AG10803 (cell line): ENCODE results near the gene RIMS4.

ENCODE experiments used
- DNase-seq: peaks from one replicate; pipeline ENCODE4 v3.0.0; 2010; ENCODE audit warnings: low read depth
- H3K4me3 ChIP-seq: 2 replicates; pipeline ENCODE4 v1.5.1; 2011; ENCODE audit warnings: mild to moderate bottlenecking, low read length, control low read depth
- TF ChIP-seq, protein P1 (sequence below): conservative IDR thresholded peaks from 2 replicates; pipeline ENCODE4 v1.5.1; 2011; ENCODE audit warnings: mild to moderate bottlenecking, low read length, control low read depth, inconsistent platforms

RIMS4 gene

DNA sequence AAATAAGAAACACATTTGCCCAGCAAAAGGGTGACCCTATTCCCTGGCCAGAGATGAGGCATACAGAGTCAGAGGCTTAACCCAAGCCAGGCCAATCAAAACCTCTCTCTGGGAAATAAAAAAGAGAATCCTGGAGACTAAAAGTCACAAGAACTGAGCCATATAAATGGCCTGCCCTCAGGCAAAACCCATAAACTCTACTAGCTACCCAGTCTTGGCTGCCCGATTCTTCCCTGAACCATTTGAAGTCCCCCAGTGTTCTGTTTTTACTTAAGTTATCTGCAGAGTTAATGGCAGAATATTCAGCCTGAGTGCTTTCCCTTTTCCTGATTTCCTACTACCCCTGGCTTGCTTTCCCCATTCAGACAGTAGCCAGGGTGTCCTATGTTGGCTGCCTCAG lies 50.8 kb downstream of the RIMS4 start:
- no peak overlapping the region for H3K4me3 ChIP-seq
- TF ChIP-seq, protein P1, sequence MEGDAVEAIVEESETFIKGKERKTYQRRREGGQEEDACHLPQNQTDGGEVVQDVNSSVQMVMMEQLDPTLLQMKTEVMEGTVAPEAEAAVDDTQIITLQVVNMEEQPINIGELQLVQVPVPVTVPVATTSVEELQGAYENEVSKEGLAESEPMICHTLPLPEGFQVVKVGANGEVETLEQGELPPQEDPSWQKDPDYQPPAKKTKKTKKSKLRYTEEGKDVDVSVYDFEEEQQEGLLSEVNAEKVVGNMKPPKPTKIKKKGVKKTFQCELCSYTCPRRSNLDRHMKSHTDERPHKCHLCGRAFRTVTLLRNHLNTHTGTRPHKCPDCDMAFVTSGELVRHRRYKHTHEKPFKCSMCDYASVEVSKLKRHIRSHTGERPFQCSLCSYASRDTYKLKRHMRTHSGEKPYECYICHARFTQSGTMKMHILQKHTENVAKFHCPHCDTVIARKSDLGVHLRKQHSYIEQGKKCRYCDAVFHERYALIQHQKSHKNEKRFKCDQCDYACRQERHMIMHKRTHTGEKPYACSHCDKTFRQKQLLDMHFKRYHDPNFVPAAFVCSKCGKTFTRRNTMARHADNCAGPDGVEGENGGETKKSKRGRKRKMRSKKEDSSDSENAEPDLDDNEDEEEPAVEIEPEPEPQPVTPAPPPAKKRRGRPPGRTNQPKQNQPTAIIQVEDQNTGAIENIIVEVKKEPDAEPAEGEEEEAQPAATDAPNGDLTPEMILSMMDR, result no peak

DNA sequence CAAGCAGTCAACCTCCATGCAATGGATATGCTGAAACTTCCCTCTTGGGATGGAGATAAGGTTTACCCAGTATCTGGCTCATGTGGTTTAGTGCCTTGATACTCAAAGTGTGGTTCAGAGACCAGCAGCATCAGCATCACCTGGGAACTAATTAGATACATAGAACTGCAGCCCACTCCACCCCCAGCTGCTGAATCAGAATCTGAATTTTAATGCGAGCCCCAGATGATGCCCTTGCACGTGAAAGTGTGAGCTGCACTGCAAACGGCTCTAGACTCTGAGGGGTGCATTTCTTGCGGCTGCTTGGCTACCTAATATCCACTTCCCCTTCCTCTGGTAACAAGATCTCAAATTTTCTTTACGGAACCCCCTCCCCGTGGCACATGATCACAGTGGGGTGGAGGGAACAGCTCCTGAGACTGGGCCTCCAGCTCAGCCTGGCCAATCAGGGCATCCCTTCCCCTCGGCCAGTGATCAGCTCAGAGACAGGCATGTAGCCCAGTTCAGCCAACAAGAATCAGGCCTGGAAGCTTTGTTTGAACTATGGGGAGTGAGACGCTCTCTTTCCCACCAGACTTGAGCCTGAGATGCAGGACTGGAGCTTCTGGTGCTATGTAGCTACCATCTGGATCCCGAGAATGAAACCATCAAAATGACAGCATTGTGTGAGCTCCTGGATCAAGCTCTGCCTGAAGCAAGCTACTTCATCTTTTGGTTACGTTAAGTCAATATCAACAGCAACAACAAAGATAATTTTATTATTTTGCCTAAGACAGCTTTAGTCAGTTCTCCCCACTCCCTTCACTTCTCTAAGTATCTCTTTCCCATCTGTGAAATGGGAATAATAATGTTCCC lies 51.9 kb downstream of the RIMS4 start:
- TF ChIP-seq, protein P1, result no peak
- no peak overlapping the region for H3K4me3 ChIP-seq
- no peak for DNase-seq

More for the DNA sequence above, 50.8 kb downstream of the RIMS4 start:
- DNase-seq, result no peak

DNA sequence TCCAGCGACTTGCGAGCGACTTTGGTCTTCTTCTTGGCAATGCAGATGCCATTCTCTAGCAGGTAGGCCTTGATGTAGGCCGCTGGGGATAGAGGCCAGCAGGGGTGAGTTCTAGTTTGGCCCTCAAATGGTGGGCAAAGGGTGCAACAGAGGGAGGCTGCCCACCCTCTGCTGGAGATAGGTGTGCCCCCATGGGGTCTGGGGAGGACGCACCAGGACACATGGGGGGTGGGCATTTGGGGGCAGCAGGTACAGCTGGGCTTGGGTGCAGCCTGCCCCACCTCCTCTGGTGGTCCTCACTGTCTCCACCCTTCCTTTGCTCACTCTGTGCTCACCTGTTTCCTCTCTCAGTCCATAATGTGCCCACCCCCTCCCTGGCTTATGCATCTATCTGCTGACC lies 53.4 kb downstream of the RIMS4 start:
- H3K4me3 ChIP-seq, result no peak overlapping the region
- no peak for DNase-seq
- TF ChIP-seq, protein P1, result no peak

DNA sequence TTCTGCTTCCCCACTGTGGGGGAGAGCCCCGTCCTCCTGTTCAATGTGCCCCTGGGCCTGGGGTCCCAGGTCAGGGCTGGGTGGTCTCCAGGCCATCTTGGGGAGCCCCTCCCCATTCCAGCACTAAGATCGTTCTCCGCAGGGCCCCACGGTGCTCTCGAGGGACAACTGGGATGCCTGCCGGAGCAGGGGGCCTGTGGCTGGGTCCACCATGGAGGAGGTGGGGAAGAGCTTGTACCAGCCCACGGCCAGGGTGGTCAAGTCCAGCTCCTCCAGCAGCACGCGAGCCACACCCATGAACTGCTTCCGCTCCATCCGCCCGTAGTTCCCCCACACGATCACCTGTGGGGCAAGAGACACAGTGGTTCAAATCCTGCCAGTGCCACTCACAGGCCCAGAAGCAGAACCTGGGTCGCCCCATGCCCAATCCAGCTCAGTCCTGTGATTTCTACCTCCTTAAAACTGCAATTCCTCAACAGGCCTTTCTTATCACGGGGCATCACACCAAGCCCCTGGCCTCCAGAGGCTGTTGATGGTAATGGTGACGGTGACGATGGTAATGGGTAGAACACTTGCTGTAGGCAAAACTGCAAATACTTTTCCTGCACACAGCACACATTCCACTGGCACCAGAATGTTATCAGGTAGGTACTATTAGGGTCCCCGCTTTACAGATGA lies 54.2 kb downstream of the RIMS4 start:
- no peak overlapping the region for H3K4me3 ChIP-seq
- TF ChIP-seq, protein P1, result no peak
- no peak for DNase-seq

DNA sequence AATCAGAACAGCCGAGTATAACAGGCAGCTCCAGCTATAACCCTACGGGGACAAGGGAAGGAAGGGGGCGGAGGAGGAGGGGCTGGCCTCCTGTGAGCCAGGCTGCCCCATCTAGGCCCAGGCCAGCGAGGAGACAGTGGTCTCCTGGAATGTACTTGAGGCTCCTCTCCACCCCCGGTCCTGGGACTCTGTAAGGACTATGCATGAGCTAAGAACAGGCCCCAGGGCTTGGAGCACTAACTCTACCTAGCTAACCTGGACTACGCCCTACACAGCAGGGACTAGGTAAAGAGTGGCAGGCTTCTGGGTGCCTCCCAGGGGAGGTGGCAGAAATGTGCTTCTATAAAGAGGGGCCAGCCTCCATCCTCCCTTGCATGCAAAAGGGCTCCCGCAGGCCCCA lies 55.8 kb downstream of the RIMS4 start:
- H3K4me3 ChIP-seq, result no peak overlapping the region
- DNase-seq, result no peak
- TF ChIP-seq, protein P1, result no peak

DNA sequence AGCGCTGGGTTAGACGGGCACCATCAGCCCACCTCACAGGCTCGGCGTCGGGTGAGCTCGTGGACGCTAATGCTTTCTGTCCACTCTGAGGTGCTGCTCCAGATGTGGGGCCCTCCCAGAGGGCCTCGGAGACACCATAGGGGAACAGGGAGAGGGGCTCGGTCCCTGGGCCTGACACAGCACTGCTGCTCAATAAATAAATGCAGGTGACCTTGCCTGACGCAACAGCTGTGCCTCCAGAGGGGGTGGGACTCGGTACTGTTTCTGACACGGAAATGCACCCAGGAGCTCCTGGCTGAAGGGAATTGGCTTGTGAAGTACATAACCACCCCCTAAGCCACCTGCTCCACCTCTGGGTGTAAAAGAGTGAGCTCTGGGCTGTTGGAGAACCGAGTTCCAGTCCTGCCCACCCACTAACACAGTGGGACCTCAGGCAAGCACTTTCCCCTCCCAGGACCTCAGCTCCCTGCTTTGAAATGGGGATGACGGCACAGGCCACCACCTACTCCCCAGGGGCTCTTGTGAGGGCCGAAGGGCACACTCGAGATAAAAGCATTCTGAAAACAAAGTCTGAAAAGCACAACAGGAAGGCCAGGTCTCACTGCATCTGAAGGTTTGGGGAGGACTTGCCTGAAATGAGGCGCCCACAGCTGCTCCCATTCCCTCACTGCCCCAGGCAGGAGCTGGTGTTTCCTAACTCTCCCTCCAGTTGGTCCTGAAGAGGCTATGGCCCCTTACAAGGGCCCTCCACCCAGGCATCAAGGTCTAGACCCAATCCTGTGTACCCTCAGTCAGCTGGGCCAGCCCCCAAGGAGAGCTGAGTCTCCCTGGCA lies 58.0 kb downstream of the RIMS4 start:
- DNase-seq, result no peak
- TF ChIP-seq, protein P1, result no peak
- H3K4me3 ChIP-seq, result no peak overlapping the region
